ENCODE results near the gene MAK. TPM values are rescaled to one million over a fixed set of nuclear protein-coding genes. Genes with fewer than 3 reads are reported as not detected.
A peak's percentile ranks its signal among the peaks of the same experiment; 100 is the strongest.

MAK gene
- polyA plus RNA-seq, 1 donor (not counting 4 experiments of a cell fraction or from before 2014, with no cell fraction given), result not detected

GRCh38 chr6:10722820-10723566 lies 115.3 kb downstream of the MAK start, which contains the start of gene TMEM14C:
Gene TMEM14C (plus strand): TSS chr6:10723070. CDS start chr6:10724614, 1,544 bp downstream.
- peaks cover 19% of the 10 kb centered on the region in 2 experiments for H3K36me3 ChIP-seq (ENCODE audit: control insufficient read depth in 2 of 2, extremely low read depth in 1 of 2, insufficient read depth in 2 of 2, low read length in 2 of 2)
- no peaks in the 10 kb centered on the region for H4K20me1 ChIP-seq (ENCODE audit: control insufficient read depth, extremely low read depth, insufficient read depth, low read length)
- peaks cover 36% of the 10 kb centered on the region for H3K79me2 ChIP-seq (ENCODE audit: control insufficient read depth, insufficient read depth, low read length)
- peak within 1 kb of the TSS; percentile 62 to 94 (median 88) for H3K4me3 ChIP-seq (ENCODE audit: control insufficient read depth in 2 of 3, extremely low read depth in 1 of 3, insufficient read depth in 2 of 3, low read depth in 1 of 3, low read length in 3 of 3)
- peaks cover 4% of the 10 kb centered on the region for H3K9me3 ChIP-seq (ENCODE audit: control insufficient read depth, low read depth, low read length)
- FAIRE-seq (no peak), DNase-seq (ENCODE audit: low read depth, low spot score) (peak; percentile 81)
- no peaks in the 10 kb centered on the region for H3K9me1 ChIP-seq (ENCODE audit: control insufficient read depth, extremely low read depth, insufficient read depth, low read length)
- peak within 1 kb of the TSS; percentile 87 for H3K27ac ChIP-seq (ENCODE audit: control insufficient read depth, insufficient read depth, low read length)
- H2AFZ ChIP-seq (ENCODE audit: control insufficient read depth, low read length), result peak within 1 kb of the TSS; percentile 79
- H3K9ac ChIP-seq (ENCODE audit: control insufficient read depth, extremely low read depth, insufficient read depth, low read length), result peak within 1 kb of the TSS; percentile 93
- dilution Hi-C loops (cut with MboI; ENCODE audit: extremely low pct_ligation_motif_present, low sequenced_read_pairs), result no loop called here
- peaks cover 17% of the 10 kb centered on the region for H3K4me1 ChIP-seq (ENCODE audit: control insufficient read depth, extremely low read depth, insufficient read depth, low read length)
- TF ChIP-seq CTCF (optimal IDR thresholded peaks at IDR 0.05 in 1 of 3, IDR thresholded peaks at IDR 0.05 in 1 of 3, conservative IDR thresholded peaks at IDR 0.05 in 1 of 3; ENCODE audit: extremely low read depth in 1 of 3, insufficient read depth in 2 of 3, low read length in 3 of 3) (no peak), EZH2 (IDR thresholded peaks at IDR 0.05; ENCODE audit: low read length) (no peak)
- H3K4me2 ChIP-seq (ENCODE audit: control insufficient read depth, extremely low read depth, insufficient read depth, low read depth, low read length), result peak within 1 kb of the TSS; percentile 75
- H3K27me3 ChIP-seq (ENCODE audit: control insufficient read depth, extremely low read depth, insufficient read depth, low read length), result no peaks in the 10 kb centered on the region

GRCh38 chr6:10722570-10722819 lies 115.8 kb downstream of the MAK start:
- Histone ChIP-seq H3K4me2 (ENCODE audit: control insufficient read depth, extremely low read depth, insufficient read depth, low read depth, low read length) (peak overlapping the region; percentile 75), H3K9ac (ENCODE audit: control insufficient read depth, extremely low read depth, insufficient read depth, low read length) (peak overlapping the region; percentile 93), H3K27me3 (ENCODE audit: control insufficient read depth, extremely low read depth, insufficient read depth, low read length) (no peaks in the 10 kb centered on the region), H3K36me3 (ENCODE audit: control insufficient read depth in 2 of 2, extremely low read depth in 1 of 2, insufficient read depth in 2 of 2, low read length in 2 of 2) (peaks cover 16 to 19% of the 10 kb centered on the region in 2 experiments), H3K79me2 (ENCODE audit: control insufficient read depth, insufficient read depth, low read length) (peaks cover 35% of the 10 kb centered on the region), H3K4me1 (ENCODE audit: control insufficient read depth, extremely low read depth, insufficient read depth, low read length) (peaks cover 17% of the 10 kb centered on the region), H3K9me3 (ENCODE audit: control insufficient read depth, low read depth, low read length) (peaks cover 5% of the 10 kb centered on the region), H2AFZ (ENCODE audit: control insufficient read depth, low read length) (peak overlapping the region; percentile 79), H3K4me3 (ENCODE audit: control insufficient read depth in 2 of 3, extremely low read depth in 1 of 3, insufficient read depth in 2 of 3, low read depth in 1 of 3, low read length in 3 of 3) (peak overlapping the region; percentile 62 to 94 (median 88)), H4K20me1 (ENCODE audit: control insufficient read depth, extremely low read depth, insufficient read depth, low read length) (no peaks in the 10 kb centered on the region), H3K9me1 (ENCODE audit: control insufficient read depth, extremely low read depth, insufficient read depth, low read length) (no peaks in the 10 kb centered on the region), H3K27ac (ENCODE audit: control insufficient read depth, insufficient read depth, low read length) (peak overlapping the region; percentile 71)
- dilution Hi-C loops (cut with MboI; ENCODE audit: extremely low pct_ligation_motif_present, low sequenced_read_pairs), result no loop called here
- TF ChIP-seq CTCF (optimal IDR thresholded peaks at IDR 0.05 in 1 of 3, IDR thresholded peaks at IDR 0.05 in 1 of 3, conservative IDR thresholded peaks at IDR 0.05 in 1 of 3; ENCODE audit: extremely low read depth in 1 of 3, insufficient read depth in 2 of 3, low read length in 3 of 3), result no peak
- no peak for TF ChIP-seq EZH2 (IDR thresholded peaks at IDR 0.05; ENCODE audit: low read length)
- DNase-seq (ENCODE audit: low read depth, low spot score) (no peak), FAIRE-seq (no peak)
